NK-92 (cell line): ENCODE measurements around the gene NECTIN4.
A peak's percentile ranks its signal among the peaks of the same experiment; 100 is the strongest.
"Not testable (repeated sequence)": the region's sequence is repeated elsewhere in the genome, so short reads cannot be mapped to it uniquely, and the experiment has no call there.

Experiments used
- DNase-seq: peaks from one replicate; lab custom pipeline; 2025; ENCODE audit not compliant: unreplicated experiment; lab: John Stamatoyannopoulos, UW

Gene NECTIN4

GRCh38 chr1:161089251-161089924 lies at the start of gene NECTIN4:
Gene NECTIN4 (minus strand): TSS chr1:161089558. CDS start chr1:161089296, 262 bp downstream.
- no peak for DNase-seq

- no peak for DNase-seq
Observed at GRCh38 chr1:161138431-161138830, 49.1 kb upstream of the NECTIN4 start.

GRCh38 chr1:161137881-161138280 lies 48.5 kb upstream of the NECTIN4 start:
- no peak for DNase-seq

GRCh38 chr1:161133220-161133740 lies 43.9 kb upstream of the NECTIN4 start:
- DNase-seq: no peak

GRCh38 chr1:161132410-161133219 lies 43.3 kb upstream of the NECTIN4 start, which contains the start of gene DEDD:
Gene DEDD (minus strand): TSS chr1:161132667. CDS start chr1:161124462, 8,205 bp downstream.
- DNase-seq: peak; percentile 45

GRCh38 chr1:161131523-161132409 lies 42.4 kb upstream of the NECTIN4 start:
- DNase-seq: no peak

GRCh38 chr1:161130266-161130665 lies 40.9 kb upstream of the NECTIN4 start:
- DNase-seq: no peak

- no peak for DNase-seq
Observed at GRCh38 chr1:161128591-161129420, 39.4 kb upstream of the NECTIN4 start.

- no peak for DNase-seq
Observed at GRCh38 chr1:161127649-161128048, 38.3 kb upstream of the NECTIN4 start.

- no peak for DNase-seq
Observed at GRCh38 chr1:161122967-161123366, 33.6 kb upstream of the NECTIN4 start.

GRCh38 chr1:161121834-161122233 lies 32.5 kb upstream of the NECTIN4 start:
- no peak for DNase-seq

GRCh38 chr1:161121042-161121650 lies 31.8 kb upstream of the NECTIN4 start:
- DNase-seq: no peak

- no peak for DNase-seq
Observed at GRCh38 chr1:161119092-161119903, 29.9 kb upstream of the NECTIN4 start.

GRCh38 chr1:161117759-161118581 lies 28.6 kb upstream of the NECTIN4 start, which contains the start of the genes NIT1 and PFDN2:
Gene NIT1 (plus strand): TSS chr1:161118105. CDS start chr1:161118177, 72 bp downstream.
Gene PFDN2 (minus strand): TSS chr1:161118037. CDS start chr1:161118026, 11 bp downstream.
- DNase-seq: no peak

GRCh38 chr1:161115961-161116360 lies 26.6 kb upstream of the NECTIN4 start:
- DNase-seq: not testable (repeated sequence)

GRCh38 chr1:161115132-161115711 lies 25.9 kb upstream of the NECTIN4 start:
- no peak for DNase-seq

- no peak for DNase-seq
Observed at GRCh38 chr1:161114556-161114955, 25.2 kb upstream of the NECTIN4 start.
